CD4-positive, alpha-beta T cell treated with Interleukin-2 at 100 ng/mL for 4 hours (primary cell): ENCODE measurements around the gene NRSN1.

Source experiments
- DNase-seq: peaks from one replicate; pipeline ENCODE4 v3.0.0-alpha.2; 2020; ENCODE audit warnings: low spot score

Gene NRSN1

GRCh38 chr6:24125980-24126379 is at the start of gene NRSN1:
Gene NRSN1, plus strand, starts transcription at chr6:24126215. Its CDS starts 8,113 bp downstream, at chr6:24134328.
- no peak for DNase-seq

DNA sequence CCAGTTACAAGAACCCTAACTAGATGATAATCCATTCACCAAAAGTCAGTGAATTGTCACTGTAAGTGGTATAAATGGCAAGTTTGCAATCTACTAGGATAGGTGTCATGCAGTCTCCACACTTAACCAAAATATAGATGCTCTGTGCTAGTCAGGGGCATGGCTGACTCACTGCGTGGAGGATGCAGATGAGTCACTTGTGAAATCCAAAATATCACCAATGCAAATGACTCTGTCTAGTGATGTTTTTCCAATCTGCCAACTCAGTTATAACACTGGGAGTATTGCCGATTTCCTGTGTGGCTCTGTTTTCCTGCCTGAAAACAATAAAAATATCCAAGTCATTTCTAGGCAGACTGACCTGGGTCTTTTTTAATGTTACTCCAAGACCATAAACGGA is 47.8 kb upstream of the NRSN1 start:
- no peak for DNase-seq

GRCh38 chr6:24079076-24079475 is 46.9 kb upstream of the NRSN1 start:
- no peak for DNase-seq

GRCh38 chr6:24080711-24081110 is 45.3 kb upstream of the NRSN1 start:
- no peak for DNase-seq

- DNase-seq, result no peak
Observed at GRCh38 chr6:24089736-24090135, 36.3 kb upstream of the NRSN1 start.

DNA sequence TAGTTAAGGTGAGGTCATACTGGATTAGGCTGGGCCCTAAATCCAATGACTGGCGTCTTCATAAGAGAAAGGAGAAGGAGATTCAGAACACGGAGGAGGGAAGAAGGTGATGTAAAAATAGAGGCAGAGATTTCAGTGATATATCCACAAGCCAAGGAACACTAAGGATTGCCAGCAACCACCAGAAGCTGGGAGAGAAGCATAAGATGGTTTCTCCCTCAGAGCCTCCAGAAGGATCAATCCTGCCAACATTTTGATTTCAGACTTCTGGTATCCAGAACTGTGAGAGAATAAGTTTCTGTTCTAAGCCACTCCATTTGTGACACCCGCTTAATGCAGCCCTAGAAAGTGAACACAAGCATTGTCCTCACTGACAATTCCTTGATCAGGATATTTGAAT is 33.6 kb upstream of the NRSN1 start:
- DNase-seq, result no peak

- no peak for DNase-seq
Observed at GRCh38 chr6:24093381-24093780, 32.6 kb upstream of the NRSN1 start.

DNA sequence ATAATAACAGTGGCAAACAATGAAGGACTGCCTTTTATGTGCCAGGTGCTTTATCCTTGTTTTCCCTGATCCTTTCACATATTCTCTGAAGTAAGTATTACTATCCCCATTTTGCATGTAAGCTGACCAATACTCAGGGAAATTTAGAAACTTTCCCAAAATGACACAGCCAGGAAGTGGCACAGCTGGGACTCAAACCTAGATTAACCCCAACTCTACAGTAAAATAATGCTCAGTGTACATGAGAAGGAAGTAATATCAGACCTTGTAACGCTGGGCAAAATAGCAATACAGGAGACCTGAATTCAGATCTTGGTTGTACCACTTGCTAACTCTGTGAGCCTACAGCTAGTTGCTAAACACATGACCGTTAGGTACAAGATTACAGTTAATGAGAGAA is 26.8 kb upstream of the NRSN1 start:
- DNase-seq, result no peak

DNA sequence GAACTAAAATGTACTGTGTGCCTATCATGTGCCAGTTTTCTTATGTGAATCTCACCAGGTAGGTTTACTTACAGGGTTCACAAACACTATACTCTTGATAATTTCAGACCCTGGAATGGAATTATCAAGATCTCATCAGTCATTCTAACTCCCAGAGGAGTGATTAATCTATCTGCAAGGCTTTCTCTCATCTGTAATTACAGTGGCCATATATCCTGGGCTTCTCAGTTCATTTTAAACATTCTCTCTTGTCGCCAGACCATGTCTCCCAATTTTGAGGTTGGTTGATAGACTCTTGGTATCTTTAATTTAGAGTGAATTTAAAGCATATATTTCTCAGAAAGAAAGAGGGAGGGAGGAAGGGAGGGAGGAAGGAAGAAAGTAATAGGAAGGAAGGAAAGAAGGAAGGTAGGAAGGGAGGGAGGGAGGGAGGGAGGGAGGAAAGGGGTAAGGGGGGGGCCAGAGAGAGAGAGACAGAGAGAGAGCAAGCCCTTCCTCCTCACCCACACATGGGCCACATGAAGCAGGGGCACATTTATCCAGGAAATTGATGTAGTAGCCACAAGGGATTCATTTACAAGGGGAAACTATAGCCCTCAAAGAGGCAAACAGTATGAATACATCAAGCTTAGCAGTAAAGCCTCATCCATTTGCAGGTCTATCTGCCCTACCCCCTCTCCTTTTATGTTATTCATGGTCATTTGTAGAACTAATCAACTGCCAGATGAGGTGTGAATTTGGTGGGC is 25.8 kb upstream of the NRSN1 start:
- no peak for DNase-seq

GRCh38 chr6:24100770-24101155 is 25.3 kb upstream of the NRSN1 start:
- DNase-seq, result no peak

DNA sequence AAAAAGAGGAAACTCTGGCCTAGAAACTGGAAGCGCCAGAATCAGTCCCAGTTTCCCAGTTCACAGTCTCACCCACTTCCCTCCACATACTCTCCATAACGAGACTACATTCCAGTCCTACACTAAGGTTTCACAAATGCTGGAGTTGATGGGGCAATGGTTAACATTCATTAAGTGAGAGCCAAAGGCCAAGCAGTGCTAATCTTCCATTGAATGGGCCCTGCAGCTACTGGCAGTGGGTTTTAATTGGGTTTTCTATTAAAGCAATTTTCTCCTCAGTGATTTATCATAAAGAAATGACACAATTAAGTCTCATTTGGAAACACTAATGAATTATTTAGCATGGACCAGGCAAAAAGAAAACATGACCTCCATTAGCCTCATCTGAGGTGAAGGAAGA is 20.8 kb upstream of the NRSN1 start:
- DNase-seq, result no peak

GRCh38 chr6:24106291-24106690 is 19.7 kb upstream of the NRSN1 start:
- no peak for DNase-seq

DNA sequence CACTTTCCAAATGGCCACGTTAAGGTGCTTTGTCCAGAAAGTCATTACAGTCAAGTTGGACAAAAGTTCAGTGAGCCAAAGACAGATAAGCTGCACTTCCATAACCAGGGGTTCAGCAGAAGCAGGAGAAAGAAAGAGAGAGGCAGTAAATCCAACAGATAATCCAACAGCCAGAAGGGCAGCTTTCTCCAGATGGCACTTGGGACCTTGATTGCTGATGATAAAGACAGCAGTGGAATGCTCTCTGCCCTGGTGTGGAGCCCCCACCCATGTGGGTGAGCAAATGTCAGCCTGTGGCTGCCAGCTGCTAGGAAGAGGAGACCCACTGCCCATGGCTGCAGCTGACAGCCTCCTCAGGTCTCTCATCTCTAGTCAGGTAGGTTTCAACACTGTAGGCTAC is 18.7 kb upstream of the NRSN1 start:
- DNase-seq, result no peak

GRCh38 chr6:24108056-24108455 is 18.0 kb upstream of the NRSN1 start:
- no peak for DNase-seq

- DNase-seq, result no peak
Observed at GRCh38 chr6:24110417-24110816, 15.6 kb upstream of the NRSN1 start.

- DNase-seq, result no peak
Observed at GRCh38 chr6:24113891-24114290, 12.1 kb upstream of the NRSN1 start.

DNA sequence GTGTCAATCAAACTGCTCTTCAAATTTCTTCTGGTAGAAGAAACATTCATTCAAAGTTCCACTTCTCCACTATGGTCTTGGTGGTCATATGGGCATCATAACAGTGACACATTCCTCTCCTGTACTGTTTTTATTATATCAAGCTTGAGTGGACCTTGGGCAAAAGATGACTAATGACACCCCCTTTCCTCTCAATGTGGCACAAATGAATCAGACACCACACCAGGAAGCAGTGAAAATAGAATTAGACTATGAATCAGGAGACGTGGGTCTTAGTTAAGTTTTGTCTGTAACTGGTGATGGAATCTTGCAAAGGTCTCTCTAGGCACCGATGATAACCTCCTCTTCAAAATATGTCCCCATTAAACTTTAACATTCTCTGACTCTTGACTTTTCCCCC is 9.0 kb upstream of the NRSN1 start:
- DNase-seq, result no peak

DNA sequence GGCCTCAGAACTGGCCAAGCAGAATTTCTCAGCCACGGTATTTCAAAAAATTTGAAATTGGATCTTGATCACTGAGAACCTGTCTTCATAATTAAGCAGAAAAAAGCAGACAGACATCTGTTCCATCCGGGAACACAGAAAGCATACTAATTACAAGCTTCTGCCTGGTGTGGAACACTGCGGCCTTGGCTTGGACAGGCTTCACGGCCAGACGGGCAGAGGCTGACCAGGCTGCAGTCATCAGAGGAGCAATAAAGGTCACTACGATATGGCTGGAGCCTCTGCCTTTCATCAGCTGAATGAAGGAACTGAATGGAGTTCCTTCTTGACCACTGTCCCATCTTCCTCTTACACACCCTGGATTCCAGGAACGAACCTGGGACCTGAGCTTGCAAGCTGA is 3.9 kb upstream of the NRSN1 start:
- no peak for DNase-seq

DNA sequence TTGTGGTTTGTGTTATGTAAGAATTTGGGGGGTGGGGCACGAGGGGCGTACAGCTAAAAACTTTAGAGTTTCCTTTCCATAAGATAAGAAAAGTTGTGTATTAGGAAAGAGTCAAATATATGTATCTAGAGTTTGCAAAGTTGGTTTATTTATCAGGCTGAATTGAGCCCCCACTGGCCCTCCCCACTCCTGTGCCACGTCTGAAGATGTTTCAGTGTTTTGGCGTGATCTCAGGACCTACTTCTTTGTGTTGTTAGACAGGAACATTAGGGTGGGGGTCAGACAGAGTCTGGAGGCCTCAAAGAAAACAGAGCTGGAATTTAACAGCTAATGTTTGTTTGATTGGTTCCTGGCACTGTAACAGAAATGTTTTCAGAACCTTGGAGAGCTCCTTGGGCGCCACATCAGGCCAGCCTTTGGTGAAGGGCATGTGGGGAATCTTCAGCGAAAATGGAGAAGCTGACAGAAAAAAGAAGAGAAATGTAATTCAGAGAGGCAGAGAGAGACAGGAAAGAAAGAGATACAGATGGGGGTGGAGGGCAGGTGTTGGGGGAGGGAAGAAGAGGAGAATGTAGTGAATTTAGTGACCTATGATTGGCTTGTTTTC is 674 bp downstream of the NRSN1 start:
- DNase-seq, result peak; percentile 1

DNA sequence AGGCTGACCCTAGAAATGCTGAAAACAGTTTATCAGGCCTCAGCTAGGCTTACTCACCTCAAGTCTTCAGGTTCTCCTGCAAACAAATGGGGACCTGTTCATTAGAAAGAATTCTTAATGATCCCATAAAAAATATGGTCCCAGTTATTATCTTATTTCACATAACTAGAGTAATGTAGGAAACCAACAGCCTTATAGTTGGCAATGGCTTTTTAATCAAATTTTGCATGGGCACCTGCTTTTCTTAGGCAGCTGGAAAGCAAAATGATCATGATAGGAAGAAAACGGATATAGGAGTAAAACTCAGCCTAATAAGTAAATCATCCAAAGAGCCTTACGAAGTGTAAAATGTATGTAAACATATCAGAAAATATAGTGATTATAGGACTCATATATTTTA is 1.3 kb downstream of the NRSN1 start:
- DNase-seq, result no peak

GRCh38 chr6:24131751-24132150 is 5.7 kb downstream of the NRSN1 start:
- DNase-seq, result no peak

- DNase-seq, result no peak
Observed at GRCh38 chr6:24139080-24139479, 13.1 kb downstream of the NRSN1 start.

GRCh38 chr6:24139639-24140038 is 13.6 kb downstream of the NRSN1 start:
- no peak for DNase-seq

GRCh38 chr6:24140591-24140990 is 14.6 kb downstream of the NRSN1 start:
- no peak for DNase-seq
